ENCODE data around the gene RILPL2.
"Not testable (repeated sequence)": the region's sequence is repeated elsewhere in the genome, so short reads cannot be mapped to it uniquely, and the experiment has no call there.

The RILPL2 gene

DNA sequence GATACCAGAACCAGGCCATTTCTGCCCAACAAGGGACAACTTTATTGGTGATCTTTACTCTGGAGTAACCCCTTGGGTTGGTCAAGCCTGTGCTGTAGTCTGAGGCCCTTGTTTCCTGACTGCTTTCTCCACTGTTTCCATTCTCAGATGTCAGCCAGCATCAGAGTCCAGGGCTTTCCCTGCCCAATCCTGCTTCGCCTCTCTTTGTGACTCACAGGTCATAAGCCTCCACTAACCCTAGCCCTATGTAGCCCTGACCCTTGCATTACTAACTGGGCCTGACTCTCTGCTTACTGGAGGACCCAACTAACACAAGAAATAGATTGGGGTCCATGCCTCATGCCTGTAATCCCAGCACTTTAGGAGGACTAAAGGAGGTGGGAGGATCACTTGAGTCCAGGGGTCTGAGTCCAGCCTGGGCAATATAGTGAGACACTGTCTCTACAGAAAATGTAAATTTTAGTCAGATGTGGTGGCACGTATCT lies 12.8 kb upstream of the RILPL2 start:
- DNase-seq, result no peak

GRCh38 chr12:123446333-123446713 lies 9.8 kb upstream of the RILPL2 start:
- DNase-seq, result no peak

DNA sequence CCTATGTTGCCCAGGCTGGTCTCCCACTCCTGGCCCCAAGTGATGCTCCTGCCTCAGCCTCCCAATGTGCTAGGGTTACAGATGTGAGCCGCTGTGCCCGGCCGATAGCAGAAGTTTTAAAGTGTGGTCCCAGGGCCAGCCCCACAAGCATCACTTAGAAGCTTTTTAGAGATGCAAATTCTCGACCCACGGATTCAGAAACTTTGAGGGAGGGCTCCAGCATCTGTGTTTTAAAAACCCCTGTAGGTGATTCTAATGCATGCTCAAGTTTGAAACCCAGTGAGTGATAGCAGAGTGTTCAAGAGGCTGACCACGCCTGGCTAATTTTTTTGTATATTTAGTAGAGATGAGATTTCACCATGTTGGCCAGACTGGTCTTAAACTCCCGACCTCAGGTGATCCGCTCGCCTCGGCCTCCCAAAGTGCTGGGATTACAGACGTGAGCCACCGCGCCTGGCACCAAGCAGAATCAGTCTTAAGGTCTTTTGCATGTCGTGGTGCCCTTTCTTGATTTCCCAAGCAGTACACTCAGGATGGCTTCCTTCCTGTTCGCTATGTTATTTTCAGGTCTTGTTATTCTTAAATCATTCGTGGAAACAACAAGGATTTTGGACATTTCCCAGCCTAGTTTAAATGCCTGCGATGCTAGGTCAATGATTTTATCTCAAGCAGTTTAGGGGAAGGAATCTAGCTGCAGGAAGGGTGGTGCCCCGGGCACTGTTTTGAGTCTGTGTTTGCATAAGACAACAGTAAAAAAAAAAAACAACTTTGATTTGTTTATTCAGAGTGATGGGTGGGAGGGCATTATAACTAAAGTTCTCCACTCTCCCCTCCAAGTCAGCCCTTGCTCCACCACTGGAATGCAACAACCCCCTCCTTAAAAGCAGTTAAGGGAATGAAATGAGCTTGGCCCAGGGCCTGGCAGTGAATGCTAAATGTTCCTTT lies 9.2 kb upstream of the RILPL2 start:
- no peak for DNase-seq

DNA sequence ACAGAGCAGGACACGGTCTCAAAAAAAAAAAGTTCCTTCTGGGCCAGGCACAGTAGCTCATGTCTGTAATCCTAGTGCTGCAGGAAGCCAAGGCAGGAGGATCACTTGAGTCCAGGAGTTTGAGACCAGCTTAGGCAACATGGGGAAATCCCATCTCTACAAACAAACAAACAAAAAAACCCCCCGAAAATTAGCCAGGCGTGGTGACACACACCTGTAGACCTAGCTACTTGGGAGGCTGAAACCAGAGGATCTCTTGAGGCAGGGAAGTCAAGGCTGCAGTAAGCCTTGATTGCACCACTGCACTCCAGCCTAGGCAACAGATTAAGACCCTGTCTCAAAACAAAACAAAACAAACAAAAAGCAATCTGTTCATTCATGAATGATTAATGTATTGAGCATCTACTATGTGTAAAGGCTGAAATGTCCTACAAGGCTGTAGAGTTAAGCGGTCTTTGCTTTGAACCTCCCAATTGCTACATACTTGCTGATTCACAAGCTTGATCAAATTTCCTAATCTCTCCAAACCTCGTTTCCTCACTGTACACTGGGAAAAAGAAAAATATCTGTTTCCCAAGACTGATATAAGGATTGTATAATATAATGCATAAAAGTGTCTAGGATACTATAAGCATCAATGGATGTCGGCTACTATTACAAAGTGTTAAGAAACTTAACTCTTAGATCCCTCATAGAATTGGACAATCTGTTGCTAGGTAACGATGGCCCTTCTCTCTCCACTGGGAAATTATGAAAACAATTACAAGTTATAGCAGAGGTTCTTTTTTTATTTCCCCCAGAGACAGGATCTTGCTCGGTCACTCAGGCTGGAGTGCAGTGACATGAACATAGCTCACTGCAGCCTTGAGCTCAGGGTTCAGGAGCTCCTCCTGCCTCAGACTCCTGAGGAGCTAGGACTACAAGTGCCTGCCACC lies 7.9 kb upstream of the RILPL2 start:
- DNase-seq, result no peak

- no peak for DNase-seq
Measured at GRCh38 chr12:123442774-123443173, 6.3 kb upstream of the RILPL2 start.

DNA sequence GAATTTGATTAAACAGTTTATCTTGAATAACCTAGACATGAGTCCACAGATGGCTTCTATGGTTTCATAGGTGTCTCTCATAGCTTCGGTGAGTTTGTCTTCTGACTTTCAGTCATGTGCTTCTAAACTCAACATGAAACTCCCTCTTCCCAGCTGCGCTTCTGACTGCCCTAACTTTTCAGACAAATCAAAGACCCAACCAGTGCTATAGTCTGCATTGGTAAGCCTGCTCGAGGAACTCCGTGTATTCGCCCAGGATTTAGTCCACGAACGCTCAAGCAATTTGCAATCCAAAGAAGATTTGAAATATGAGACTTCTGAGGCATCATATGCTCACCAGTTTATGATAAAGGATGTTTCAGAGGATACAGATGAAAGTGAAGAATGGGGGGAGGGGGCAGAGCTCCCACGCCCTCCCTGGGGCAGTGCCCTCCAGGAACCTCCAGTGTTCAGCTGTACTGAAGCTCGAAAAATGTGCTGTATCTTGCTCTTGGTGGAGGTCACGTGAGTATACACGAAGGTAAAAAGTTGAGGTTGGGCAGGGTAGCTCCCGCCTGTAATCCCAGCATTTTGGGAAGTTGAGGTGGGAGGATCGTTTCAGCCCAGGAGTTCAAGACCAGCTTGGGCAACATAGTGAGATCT lies 5.2 kb upstream of the RILPL2 start:
- no peak for DNase-seq

DNA sequence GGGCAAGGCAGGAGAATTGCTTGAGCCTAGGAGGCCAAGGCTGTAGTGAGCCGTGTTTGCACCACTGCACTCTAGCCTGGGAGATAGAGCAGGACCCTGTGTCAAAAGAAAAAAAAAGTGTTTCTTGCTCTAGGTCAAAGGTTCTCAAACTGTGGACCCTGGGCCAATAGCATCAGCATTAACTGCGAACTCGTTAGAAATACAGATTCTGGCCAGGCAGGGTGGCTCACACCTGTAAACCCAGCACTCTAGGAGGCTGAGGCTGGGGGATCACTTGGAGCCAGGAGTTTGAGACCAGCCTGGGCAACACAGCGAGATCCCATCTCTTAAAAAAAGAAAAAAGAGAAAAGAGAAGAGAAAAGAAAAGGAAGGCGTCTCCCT lies 858 bp downstream of the RILPL2 start:
- no peak for DNase-seq

DNA sequence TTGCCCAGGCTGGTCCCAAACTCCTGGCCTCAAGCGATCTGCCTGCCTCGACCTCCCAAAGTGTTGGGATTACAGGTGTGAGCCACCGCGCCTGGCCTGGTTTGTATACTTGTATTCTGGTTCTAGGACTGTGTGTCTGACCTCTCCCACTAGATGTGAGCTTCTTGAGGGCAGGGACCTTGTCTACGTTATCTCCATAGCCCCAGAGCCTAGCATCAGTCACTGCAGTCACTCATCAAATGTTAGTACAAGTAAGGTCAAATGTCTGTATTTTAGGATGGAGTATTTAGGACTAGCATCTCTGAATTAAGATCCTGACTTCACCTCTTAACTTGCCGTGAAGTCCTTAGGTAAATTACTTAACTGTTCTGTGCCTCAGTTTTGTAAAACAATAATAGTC lies 2.9 kb downstream of the RILPL2 start:
- DNase-seq, result no peak

- DNase-seq, result not testable (repeated sequence)
Measured at GRCh38 chr12:123431951-123432817, 4.3 kb downstream of the RILPL2 start.

- DNase-seq, result not testable (repeated sequence)
Measured at GRCh38 chr12:123429101-123429500, 7.4 kb downstream of the RILPL2 start.

- DNase-seq, result no peak
Measured at GRCh38 chr12:123428591-123428990, 7.9 kb downstream of the RILPL2 start.

DNA sequence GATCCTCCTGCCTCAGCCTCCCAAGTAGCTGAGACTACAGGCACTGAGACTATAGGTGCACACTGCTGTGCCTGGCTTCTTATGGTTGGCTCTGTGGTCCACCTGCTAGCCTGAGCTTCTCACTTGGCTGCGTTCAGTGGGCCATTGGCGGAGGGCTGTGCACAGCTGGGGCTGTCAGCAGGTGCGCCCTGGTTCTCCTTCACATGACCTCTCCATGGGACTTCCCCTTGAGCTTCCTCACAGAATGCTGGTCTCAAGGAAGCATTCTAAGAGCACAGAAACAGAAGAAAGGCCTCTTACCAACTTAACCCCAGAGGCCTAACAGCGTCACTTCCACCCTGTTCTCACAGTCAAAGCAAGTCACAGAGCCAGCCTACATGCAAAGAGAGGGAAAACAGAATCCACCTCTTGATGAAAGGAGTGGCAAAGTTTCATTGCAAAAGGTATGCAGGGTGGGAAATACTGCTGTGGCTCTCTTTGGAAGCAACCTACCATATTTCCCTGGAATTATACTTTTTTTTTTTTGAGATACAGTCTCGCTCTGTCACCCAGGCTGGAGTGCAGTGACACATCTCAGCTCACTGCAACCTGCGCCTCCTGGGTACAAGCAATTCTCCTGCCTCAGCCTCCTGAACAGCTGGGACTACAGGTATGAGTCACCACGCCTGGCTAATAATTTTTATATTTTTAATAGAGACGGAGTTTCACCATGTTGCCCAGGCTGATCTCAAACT lies 9.3 kb downstream of the RILPL2 start:
- DNase-seq, result no peak

- DNase-seq, result no peak
Measured at GRCh38 chr12:123421314-123421713, 15.2 kb downstream of the RILPL2 start.

GRCh38 chr12:123410041-123410412 lies 26.5 kb downstream of the RILPL2 start:
- DNase-seq, result no peak

GRCh38 chr12:123409284-123410040 lies 27.0 kb downstream of the RILPL2 start:
- DNase-seq, result not testable (repeated sequence)

GRCh38 chr12:123408619-123409018 lies 27.9 kb downstream of the RILPL2 start:
- DNase-seq, result not testable (repeated sequence)

DNA sequence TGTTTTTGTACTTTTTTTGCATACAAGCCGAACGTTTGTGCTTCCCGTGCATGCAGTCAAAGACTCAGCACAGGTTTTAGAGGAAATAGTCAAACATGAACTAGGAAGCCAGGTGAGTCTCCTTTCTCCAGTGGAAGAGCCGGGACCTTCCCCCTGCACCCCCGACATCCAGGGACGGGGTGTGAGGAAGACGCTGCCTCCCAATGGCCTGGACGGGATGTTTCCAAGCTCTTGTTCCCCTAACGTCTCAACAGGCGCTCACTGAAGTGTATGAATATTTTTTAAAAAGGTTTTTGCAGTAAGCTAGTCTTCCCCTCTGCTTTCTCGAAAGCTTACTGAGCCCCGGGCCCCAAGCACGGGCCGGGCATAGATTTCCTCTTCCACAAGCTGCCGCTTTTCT lies 28.6 kb downstream of the RILPL2 start:
- not testable (repeated sequence) for DNase-seq

- DNase-seq, result not testable (repeated sequence)
Measured at GRCh38 chr12:123407269-123407668, 29.2 kb downstream of the RILPL2 start.

DNA sequence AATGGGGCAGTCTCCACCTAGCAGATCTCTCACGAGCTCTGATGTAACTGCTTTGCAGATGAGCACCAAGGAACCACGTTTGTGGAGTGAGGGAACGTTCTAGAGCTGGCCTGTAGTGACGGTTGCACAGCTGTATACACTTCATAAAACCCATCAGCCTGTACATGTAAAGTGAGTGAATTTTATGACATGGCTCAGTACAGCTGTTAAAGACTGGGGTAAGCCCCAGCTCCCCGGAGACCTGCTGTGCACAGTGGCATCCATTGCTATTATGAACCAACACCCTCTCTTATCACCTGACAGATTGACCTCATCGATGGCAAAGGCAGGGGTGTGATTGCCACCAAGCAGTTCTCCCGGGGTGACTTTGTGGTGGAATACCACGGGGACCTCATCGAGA lies 31.9 kb downstream of the RILPL2 start:
- no peak for DNase-seq
